ENCODE results near the gene CDH24.
A peak's percentile ranks its signal among the peaks of the same experiment; 100 is the strongest.

The CDH24 gene

DNA sequence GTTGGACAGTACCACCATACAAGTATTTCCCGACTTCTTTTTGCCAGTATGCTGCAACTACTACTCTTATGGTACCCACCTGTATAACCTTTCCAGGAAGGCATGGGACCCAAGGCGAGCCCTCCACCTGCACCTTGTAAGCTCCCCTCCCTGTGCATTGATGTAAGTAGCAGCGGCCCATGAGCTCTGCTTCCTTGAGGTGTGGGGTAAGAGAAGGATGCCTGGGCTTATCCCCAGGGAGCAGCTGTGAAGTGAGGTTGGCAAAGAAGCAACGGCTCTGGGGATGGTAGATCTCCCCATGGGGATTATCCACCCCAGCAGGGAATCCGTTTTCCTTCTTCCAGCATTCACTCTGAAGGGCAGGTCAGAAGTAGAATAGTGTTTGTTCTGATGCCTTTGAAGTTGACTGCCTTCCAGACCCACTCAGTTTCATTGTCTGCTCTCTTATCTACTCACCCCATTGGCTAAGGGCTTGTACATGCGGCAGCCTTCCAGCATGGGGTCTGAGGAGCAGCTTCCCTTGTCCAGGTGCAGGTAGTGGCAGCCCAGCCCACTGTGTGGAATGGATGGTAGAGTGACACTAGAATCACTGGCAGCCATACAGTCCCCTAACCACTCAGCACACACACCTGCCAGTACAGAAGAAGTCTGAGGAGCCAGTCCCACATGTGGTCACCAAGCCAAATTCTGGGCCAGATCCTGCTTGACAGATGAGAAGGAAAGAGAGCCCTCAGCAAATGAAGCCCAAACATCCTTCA, 44.1 kb upstream of the CDH24 start:
- Histone ChIP-seq H3K9me3 (ENCODE audit: control insufficient read depth, low read length) (no peaks in the 10 kb centered on the region), H3K4me1 (no peaks in the 10 kb centered on the region), H3K36me3 (ENCODE audit: control insufficient read depth, insufficient read depth, low read length) (no peaks in the 10 kb centered on the region)

DNA sequence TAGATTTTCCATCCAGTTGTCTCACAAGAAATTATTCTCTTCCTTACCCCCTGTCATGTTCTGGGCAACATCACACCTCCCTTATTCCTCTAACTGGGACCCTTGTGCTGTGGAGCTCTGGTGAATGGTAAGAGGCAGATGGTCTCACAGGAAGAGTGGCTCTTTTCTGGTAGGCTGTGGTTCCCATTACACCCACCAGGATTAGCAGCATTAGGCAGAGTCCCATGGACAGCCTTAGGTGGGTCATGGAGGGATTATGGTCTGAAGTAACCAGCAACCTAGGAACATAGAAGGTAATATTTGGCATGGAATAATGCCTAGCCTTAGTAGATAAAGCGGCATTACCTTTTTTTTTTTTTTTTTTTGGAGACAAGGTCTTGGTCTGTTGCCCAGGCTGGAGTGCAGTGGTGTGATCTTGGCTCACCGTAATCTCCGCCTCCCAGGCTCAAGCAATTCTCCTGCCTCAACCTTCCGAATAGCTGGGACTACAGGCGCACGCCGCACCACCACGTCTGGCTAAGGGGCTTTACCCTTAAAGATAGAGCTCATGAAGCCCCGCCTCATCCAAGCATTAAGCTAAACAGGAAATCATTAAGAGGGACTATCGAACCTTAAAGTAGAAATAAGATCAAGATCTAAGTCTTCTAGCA, 42.0 kb upstream of the CDH24 start:
- Histone ChIP-seq H3K79me2 (peaks cover 18% of the 10 kb centered on the region), H3K4me1 (no peaks in the 10 kb centered on the region), H3K36me3 (ENCODE audit: control insufficient read depth, insufficient read depth, low read length) (no peaks in the 10 kb centered on the region), H2AFZ (no peak overlapping the region), H3K9me3 (ENCODE audit: control insufficient read depth, low read length) (no peaks in the 10 kb centered on the region), H3K9ac (no peak overlapping the region), H3K27ac (no peak overlapping the region), H3K27me3 (ENCODE audit: control insufficient read depth, insufficient read depth, low read length) (no peaks in the 10 kb centered on the region), H3K4me3 (ENCODE audit: low read depth, low read length) (no peak overlapping the region), H3K4me2 (ENCODE audit: low read length) (no peak overlapping the region)
- TF ChIP-seq, protein P1, sequence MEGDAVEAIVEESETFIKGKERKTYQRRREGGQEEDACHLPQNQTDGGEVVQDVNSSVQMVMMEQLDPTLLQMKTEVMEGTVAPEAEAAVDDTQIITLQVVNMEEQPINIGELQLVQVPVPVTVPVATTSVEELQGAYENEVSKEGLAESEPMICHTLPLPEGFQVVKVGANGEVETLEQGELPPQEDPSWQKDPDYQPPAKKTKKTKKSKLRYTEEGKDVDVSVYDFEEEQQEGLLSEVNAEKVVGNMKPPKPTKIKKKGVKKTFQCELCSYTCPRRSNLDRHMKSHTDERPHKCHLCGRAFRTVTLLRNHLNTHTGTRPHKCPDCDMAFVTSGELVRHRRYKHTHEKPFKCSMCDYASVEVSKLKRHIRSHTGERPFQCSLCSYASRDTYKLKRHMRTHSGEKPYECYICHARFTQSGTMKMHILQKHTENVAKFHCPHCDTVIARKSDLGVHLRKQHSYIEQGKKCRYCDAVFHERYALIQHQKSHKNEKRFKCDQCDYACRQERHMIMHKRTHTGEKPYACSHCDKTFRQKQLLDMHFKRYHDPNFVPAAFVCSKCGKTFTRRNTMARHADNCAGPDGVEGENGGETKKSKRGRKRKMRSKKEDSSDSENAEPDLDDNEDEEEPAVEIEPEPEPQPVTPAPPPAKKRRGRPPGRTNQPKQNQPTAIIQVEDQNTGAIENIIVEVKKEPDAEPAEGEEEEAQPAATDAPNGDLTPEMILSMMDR (IDR thresholded peaks at IDR 0.05) = no peak

More for the DNA sequence above, 44.1 kb upstream of the CDH24 start:
- Histone ChIP-seq H3K27ac (no peak overlapping the region), H3K79me2 (peaks cover 14% of the 10 kb centered on the region), H3K4me3 (ENCODE audit: low read depth, low read length) (no peak overlapping the region), H3K4me2 (ENCODE audit: low read length) (no peak overlapping the region), H3K27me3 (ENCODE audit: control insufficient read depth, insufficient read depth, low read length) (no peaks in the 10 kb centered on the region), H3K9ac (no peak overlapping the region), H2AFZ (no peak overlapping the region)
- TF ChIP-seq, protein P1 (IDR thresholded peaks at IDR 0.05) = no peak

DNA sequence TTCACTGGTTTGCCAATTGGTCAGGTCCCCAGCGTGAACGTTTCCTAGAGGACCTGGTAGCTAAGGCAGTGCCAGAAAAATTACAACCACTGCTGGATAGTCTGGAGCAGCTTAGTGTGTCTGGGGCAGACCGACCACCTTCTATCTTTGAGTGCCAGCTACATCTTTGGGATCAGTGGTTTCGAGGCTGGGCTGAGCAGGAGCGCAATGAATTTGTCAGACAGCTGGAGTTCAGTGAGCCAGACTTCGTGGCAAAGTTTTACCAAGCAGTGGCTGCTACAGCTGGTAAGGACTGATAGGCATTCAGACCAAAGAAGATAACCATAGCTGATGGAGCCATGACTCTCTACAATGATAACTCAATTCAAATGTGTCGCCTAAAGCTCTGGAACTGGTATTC, 40.5 kb upstream of the CDH24 start:
- H2AFZ ChIP-seq = no peak overlapping the region
- TF ChIP-seq, protein P1 (IDR thresholded peaks at IDR 0.05) = no peak
- H3K4me3 ChIP-seq (ENCODE audit: low read depth, low read length) = no peak overlapping the region
- no peak overlapping the region for H3K9ac ChIP-seq
- H3K4me1 ChIP-seq = peaks cover 4% of the 10 kb centered on the region
- no peaks in the 10 kb centered on the region for H3K27me3 ChIP-seq (ENCODE audit: control insufficient read depth, insufficient read depth, low read length)
- H3K79me2 ChIP-seq = peaks cover 32% of the 10 kb centered on the region
- H3K4me2 ChIP-seq (ENCODE audit: low read length) = no peak overlapping the region
- no peaks in the 10 kb centered on the region for H3K36me3 ChIP-seq (ENCODE audit: control insufficient read depth, insufficient read depth, low read length)
- no peak overlapping the region for H3K27ac ChIP-seq
- no peaks in the 10 kb centered on the region for H3K9me3 ChIP-seq (ENCODE audit: control insufficient read depth, low read length)

DNA sequence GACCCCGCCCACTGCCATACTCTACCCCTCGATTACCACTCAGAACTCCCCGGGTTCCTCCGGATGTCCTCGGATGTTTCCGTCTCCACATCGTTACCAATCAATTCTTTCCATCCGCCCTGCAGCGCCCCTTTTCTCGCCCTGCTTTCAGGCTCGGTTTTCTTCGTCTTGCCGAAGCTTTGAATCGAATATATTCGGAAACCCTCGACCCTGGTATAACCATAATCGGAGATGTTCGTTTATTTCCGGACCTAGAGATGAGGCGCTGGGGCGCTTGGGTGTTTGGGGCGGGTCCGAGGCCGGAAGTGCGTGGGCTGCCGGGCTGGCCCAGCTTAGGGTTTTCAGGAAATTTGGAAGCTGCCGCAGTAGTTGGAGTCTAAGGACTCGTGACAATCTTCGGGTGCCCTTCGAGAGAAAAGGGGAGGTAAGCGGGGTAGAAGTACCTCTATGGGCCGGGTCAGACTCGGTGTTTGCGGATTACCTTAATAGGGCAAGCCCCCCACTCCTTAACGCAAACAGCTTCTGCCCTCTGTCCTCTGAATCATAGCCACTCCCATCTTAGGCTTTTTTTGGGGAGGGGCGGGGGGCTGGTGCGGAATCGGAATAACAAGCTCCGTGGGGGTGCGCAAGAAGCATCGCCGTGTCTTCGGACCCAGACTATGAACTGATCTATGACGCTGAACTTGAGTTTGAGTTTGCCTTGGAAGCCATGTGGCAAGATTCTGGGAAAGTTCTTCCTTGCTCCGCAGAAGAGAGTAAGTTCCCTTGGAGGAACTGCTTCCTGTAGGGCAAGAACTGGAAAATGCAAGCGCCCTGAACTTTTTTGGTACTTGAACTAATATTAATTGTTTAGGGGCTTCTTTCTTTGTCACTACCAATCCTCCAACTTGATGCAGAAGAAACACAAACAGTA, 38.1 kb upstream of the CDH24 start, which contains the start of gene C14orf119:
Gene C14orf119, plus strand, starts transcription at position 310 of the 913 bp plus-strand sequence. CDS start 2,154 bp downstream, outside the sequence.
- Histone ChIP-seq H3K4me2 (ENCODE audit: low read length) (peak within 1 kb of the TSS; percentile 95), H3K9ac (peak within 1 kb of the TSS; percentile 95), H3K4me3 (ENCODE audit: low read depth, low read length) (peak within 1 kb of the TSS; percentile 98), H3K4me1 (peaks cover 4% of the 10 kb centered on the region), H3K79me2 (peaks cover 33% of the 10 kb centered on the region), H2AFZ (peak within 1 kb of the TSS; percentile 86), H3K27ac (peak within 1 kb of the TSS; percentile 84), H3K27me3 (ENCODE audit: control insufficient read depth, insufficient read depth, low read length) (no peaks in the 10 kb centered on the region), H3K36me3 (ENCODE audit: control insufficient read depth, insufficient read depth, low read length) (no peaks in the 10 kb centered on the region), H3K9me3 (ENCODE audit: control insufficient read depth, low read length) (no peaks in the 10 kb centered on the region)
- TF ChIP-seq, protein P1 (IDR thresholded peaks at IDR 0.05) = no peak
